Mesenchymal stem cell (in vitro differentiated cells and primary cell): Measurements from ENCODE around the gene INTS3.

ENCODE experiments used
- DNase-seq: peaks from one replicate; pipeline ENCODE4 v3.0.0-alpha.2; 2013
- H2AFZ ChIP-seq: one replicate; pipeline ENCODE4 v1.6.1; 2013; ENCODE audit warnings: low read depth, mild to moderate bottlenecking, control low read depth, inconsistent platforms, low read length, moderate library complexity
- H2AK5ac ChIP-seq: 2 replicates; pipeline ENCODE4 v1.6.1; 2013; ENCODE audit warnings: low read length, moderate library complexity, mild to moderate bottlenecking, inconsistent platforms; ENCODE audit not compliant: severe bottlenecking
- H2BK120ac ChIP-seq: one replicate; pipeline ENCODE4 v1.6.1; 2013; ENCODE audit warnings: low read depth, mild to moderate bottlenecking, inconsistent platforms, low read length, moderate library complexity
- H2BK12ac ChIP-seq, 2 experiments: one replicate each; pipeline ENCODE4 v1.6.1; 2013; ENCODE audit warnings: inconsistent platforms in 2 of 2, low read length in 2 of 2, mild to moderate bottlenecking in 2 of 2, moderate library complexity in 2 of 2, control low read depth in 1 of 2
- H2BK15ac ChIP-seq: one replicate; pipeline ENCODE4 v1.6.1; 2013; ENCODE audit warnings: mild to moderate bottlenecking, low read depth, inconsistent platforms; ENCODE audit not compliant: poor library complexity, severe bottlenecking
- H2BK5ac ChIP-seq: 2 replicates; pipeline ENCODE4 v1.6.1; 2013; ENCODE audit warnings: low read depth, mild to moderate bottlenecking, low read length, control low read depth, inconsistent platforms; ENCODE audit not compliant: poor library complexity, severe bottlenecking
- H3K14ac ChIP-seq, 2 experiments: one replicate each; pipeline ENCODE4 v1.6.1; 2013; ENCODE audit warnings: inconsistent platforms in 2 of 2, low read length in 2 of 2, control low read depth in 1 of 2, mild to moderate bottlenecking in 1 of 2, moderate library complexity in 1 of 2
- H3K18ac ChIP-seq, 2 experiments: one replicate each; pipeline ENCODE4 v1.6.1; 2013; ENCODE audit warnings: inconsistent platforms in 2 of 2, low read length in 2 of 2, control low read depth in 1 of 2, low read depth in 1 of 2, mild to moderate bottlenecking in 1 of 2
- H3K23ac ChIP-seq, 2 experiments: one replicate each; pipeline ENCODE4 v1.6.1; 2013; ENCODE audit warnings: inconsistent platforms in 2 of 2, low read length in 2 of 2, mild to moderate bottlenecking in 2 of 2, moderate library complexity in 2 of 2, control low read depth in 1 of 2
- H3K27ac ChIP-seq: 2 replicates; pipeline ENCODE4 v1.5.1; 2013; ENCODE audit warnings: mild to moderate bottlenecking, moderate library complexity, low read length, control low read depth, inconsistent platforms; ENCODE audit not compliant: poor library complexity, severe bottlenecking
- H3K27me3 ChIP-seq, 2 experiments: 2 replicates each; pipeline versions ENCODE4 v1.6.1 to v1.7.0; 2013; ENCODE audit warnings: low read length in 2 of 2, mild to moderate bottlenecking in 2 of 2, moderate library complexity in 2 of 2, control low read depth in 1 of 2, inconsistent platforms in 1 of 2; ENCODE audit not compliant: control insufficient read depth in 1 of 2, insufficient read depth in 1 of 2
- H3K36me3 ChIP-seq, 2 experiments: 2 replicates each; pipeline versions ENCODE4 v1.6.1 to v1.7.0; 2013; ENCODE audit warnings: low read length in 2 of 2, control low read depth in 1 of 2, inconsistent platforms in 1 of 2, low read depth in 1 of 2, mild to moderate bottlenecking in 1 of 2; ENCODE audit not compliant: insufficient read depth in 2 of 2, control insufficient read depth in 1 of 2
- H3K4ac ChIP-seq, 2 experiments: one replicate each; pipeline ENCODE4 v1.6.1; 2013; ENCODE audit warnings: inconsistent platforms in 2 of 2, low read length in 2 of 2, mild to moderate bottlenecking in 2 of 2, moderate library complexity in 2 of 2, control low read depth in 1 of 2, low read depth in 1 of 2
- H3K4me1 ChIP-seq: 2 replicates; pipeline ENCODE4 v1.6.1; 2013; ENCODE audit warnings: low read depth, low read length, control low read depth; ENCODE audit not compliant: control insufficient read depth, insufficient read depth
- H3K4me2 ChIP-seq: 2 replicates; pipeline ENCODE4 v1.6.1; 2013; ENCODE audit warnings: low read length, mild to moderate bottlenecking, inconsistent platforms; ENCODE audit not compliant: poor library complexity, severe bottlenecking
- H3K4me3 ChIP-seq, 2 experiments: 2 replicates each; pipeline versions ENCODE4 v1.5.1 to v1.7.0; 2013; ENCODE audit warnings: low read length in 2 of 2, mild to moderate bottlenecking in 2 of 2, control low read depth in 1 of 2, low read depth in 1 of 2; ENCODE audit not compliant: insufficient read depth in 1 of 2
- H3K79me1 ChIP-seq: replicated peaks from 2 replicates; pipeline ENCODE4 v1.6.1; 2013; ENCODE audit warnings: mild to moderate bottlenecking, control low read depth, low read length, inconsistent platforms; ENCODE audit not compliant: poor library complexity, severe bottlenecking
- H3K9ac ChIP-seq: 2 replicates; pipeline ENCODE4 v1.7.0; 2013; ENCODE audit warnings: mild to moderate bottlenecking, low read length, moderate library complexity
- H3K9me3 ChIP-seq: 2 replicates; pipeline ENCODE4 v1.7.0; 2013; ENCODE audit warnings: mild to moderate bottlenecking, low read length; ENCODE audit not compliant: control insufficient read depth
- H4K8ac ChIP-seq: one replicate; pipeline ENCODE4 v1.6.1; 2013; ENCODE audit warnings: inconsistent platforms, mild to moderate bottlenecking, low read length, moderate library complexity
- H4K91ac ChIP-seq: one replicate; pipeline ENCODE4 v1.6.1; 2013; ENCODE audit warnings: mild to moderate bottlenecking, low read length, inconsistent platforms
- WGBS: methylation state at CpG from one replicate; pipeline ENCODE4 v1.1.7; 2013; ENCODE audit warnings: mixed read lengths; 5-methylcytosine and 5-hydroxymethylcytosine counted together

Gene INTS3

DNA sequence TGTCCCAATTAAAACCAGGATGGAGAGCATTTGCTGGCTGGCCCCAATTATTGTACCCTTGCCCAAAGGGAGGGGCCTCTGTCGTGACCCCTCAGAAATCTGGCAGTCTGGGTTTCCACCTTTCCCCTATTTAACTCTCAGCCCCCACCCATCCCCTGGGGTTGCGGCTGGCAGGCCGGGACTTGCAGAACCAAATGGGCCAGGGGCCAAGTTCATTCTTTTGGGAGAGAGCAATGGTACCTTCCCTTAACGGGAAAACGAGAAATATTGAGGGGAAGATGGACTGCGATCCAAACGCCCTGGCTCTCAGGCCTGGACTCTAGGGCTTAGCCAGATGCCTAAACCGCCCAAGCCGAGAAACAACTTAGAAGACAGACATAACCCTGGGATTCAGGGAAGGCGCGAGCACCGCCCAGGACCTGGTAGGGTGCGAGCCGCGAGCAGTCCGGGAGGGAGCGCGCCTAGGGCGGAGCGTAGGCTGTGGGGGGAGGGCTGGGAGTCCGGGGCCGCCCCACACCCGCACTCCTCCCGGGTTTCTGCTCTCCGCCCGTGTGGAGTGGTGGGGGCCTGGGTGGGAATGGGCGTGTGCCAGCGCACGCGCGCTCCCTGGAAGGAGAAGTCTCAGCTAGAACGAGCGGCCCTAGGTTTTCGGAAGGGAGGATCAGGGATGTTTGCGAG, 47.1 kb downstream of the INTS3 start, which contains the start of gene SLC27A3:
Gene SLC27A3 (plus strand): TSS at position 628 of the 678 bp plus-strand sequence. CDS start 91 bp downstream, outside the sequence.
- WGBS = 9% methylated on average over 26 of the region's 35 CpGs
- peak within 1 kb of the TSS; percentile 55 for H2AFZ ChIP-seq
- peak within 1 kb of the TSS; percentile 76 to 91 for H3K4me3 ChIP-seq
- H3K27me3 ChIP-seq = no peaks in the 10 kb centered on the region
- peak within 1 kb of the TSS; percentile 94 for H3K4me2 ChIP-seq
- peak within 1 kb of the TSS; percentile 59 for H3K4ac ChIP-seq
- H3K79me1 ChIP-seq = peaks cover 8% of the 10 kb centered on the region
- H2AK5ac ChIP-seq = no peak within 1 kb of the TSS
- peak within 1 kb of the TSS; percentile 57 for H4K91ac ChIP-seq
- H3K14ac ChIP-seq = peak within 1 kb of the TSS in 1 of 2 experiments; percentile 76
- H3K23ac ChIP-seq = peak within 1 kb of the TSS; percentile 27 to 74
- peak within 1 kb of the TSS; percentile 31 for H2BK15ac ChIP-seq
- peaks cover 20% of the 10 kb centered on the region for H3K4me1 ChIP-seq
- no peaks in the 10 kb centered on the region for H3K9me3 ChIP-seq
- peaks cover 42 to 53% of the 10 kb centered on the region in 2 experiments for H3K36me3 ChIP-seq
- peak within 1 kb of the TSS; percentile 77 to 85 for H3K18ac ChIP-seq
- H3K9ac ChIP-seq = peak within 1 kb of the TSS; percentile 86
- H3K27ac ChIP-seq = peak within 1 kb of the TSS; percentile 20
- peak within 1 kb of the TSS; percentile 59 for H4K8ac ChIP-seq
- H2BK120ac ChIP-seq = peak within 1 kb of the TSS; percentile 8
- no peak for DNase-seq
- no peak within 1 kb of the TSS for H2BK5ac ChIP-seq
- peak within 1 kb of the TSS; percentile 17 to 28 for H2BK12ac ChIP-seq

- H2BK5ac ChIP-seq = no peak overlapping the region
- peak overlapping the region; percentile 20 for H3K27ac ChIP-seq
- H2AFZ ChIP-seq = peak overlapping the region; percentile 55
- H3K4ac ChIP-seq = peak overlapping the region; percentile 59
- H3K23ac ChIP-seq = peak overlapping the region; percentile 27 to 74
- H4K8ac ChIP-seq = peak overlapping the region; percentile 59
- peaks cover 8% of the 10 kb centered on the region for H3K79me1 ChIP-seq
- no peak overlapping the region for H2AK5ac ChIP-seq
- peak overlapping the region; percentile 77 to 85 for H3K18ac ChIP-seq
- peak overlapping the region; percentile 76 to 91 for H3K4me3 ChIP-seq
- H4K91ac ChIP-seq = peak overlapping the region; percentile 57
- H3K4me2 ChIP-seq = peak overlapping the region; percentile 94
- peaks cover 34 to 46% of the 10 kb centered on the region in 2 experiments for H3K36me3 ChIP-seq
- peak overlapping the region; percentile 9 for H2BK15ac ChIP-seq
- peak overlapping the region; percentile 86 for H3K9ac ChIP-seq
- no peaks in the 10 kb centered on the region for H3K27me3 ChIP-seq
- DNase-seq = peak; percentile 68
- WGBS = under 1% methylated on average over 81 of the region's 83 CpGs
- H2BK120ac ChIP-seq = peak overlapping the region; percentile 8
- H3K4me1 ChIP-seq = peaks cover 20% of the 10 kb centered on the region
- no peaks in the 10 kb centered on the region for H3K9me3 ChIP-seq
- H3K14ac ChIP-seq = peak overlapping the region in 1 of 2 experiments; percentile 76
- peak overlapping the region in 1 of 2 experiments; percentile 17 for H2BK12ac ChIP-seq
Observed at GRCh38 chr1:153775458-153776327, 47.8 kb downstream of the INTS3 start.

DNA sequence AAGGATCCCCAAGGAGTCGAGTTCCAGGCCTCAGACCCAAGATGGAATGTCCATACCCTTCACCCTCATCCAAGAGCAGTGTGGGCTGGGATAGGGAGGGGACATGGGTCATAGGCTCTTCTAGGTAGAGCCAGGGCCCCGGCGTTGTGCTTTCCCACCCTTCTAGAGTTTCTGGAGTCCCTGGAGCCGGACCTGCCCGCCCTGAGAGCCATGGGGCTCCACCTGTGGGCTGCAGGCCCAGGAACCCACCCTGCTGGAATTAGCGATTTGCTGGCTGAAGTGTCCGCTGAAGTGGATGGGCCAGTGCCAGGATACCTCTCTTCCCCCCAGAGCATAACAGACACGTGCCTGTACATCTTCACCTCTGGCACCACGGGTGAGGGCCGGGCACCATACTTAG, 48.5 kb downstream of the INTS3 start:
- Histone ChIP-seq H3K4ac (no peak overlapping the region), H4K91ac (no peak overlapping the region), H2BK5ac (no peak overlapping the region), H3K18ac (peak overlapping the region in 1 of 2 experiments; percentile 58), H3K14ac (no peak overlapping the region), H3K27me3 (no peaks in the 10 kb centered on the region), H3K9me3 (no peaks in the 10 kb centered on the region), H4K8ac (no peak overlapping the region), H3K4me2 (peak overlapping the region; percentile 94), H3K9ac (peak overlapping the region; percentile 86), H2BK12ac (no peak overlapping the region), H3K36me3 (peaks cover 29 to 40% of the 10 kb centered on the region in 2 experiments), H2AFZ (no peak overlapping the region), H2AK5ac (no peak overlapping the region), H3K4me3 (peak overlapping the region in 1 of 2 experiments; percentile 91), H3K27ac (no peak overlapping the region), H2BK15ac (peak overlapping the region; percentile 92), H3K23ac (no peak overlapping the region), H2BK120ac (no peak overlapping the region), H3K79me1 (peaks cover 8% of the 10 kb centered on the region), H3K4me1 (peaks cover 20% of the 10 kb centered on the region)
- no peak for DNase-seq
- whole genome bisulfite sequencing = 77% methylated on average over 9 of the region's 10 CpGs
